ENCODE results near the gene ARPC5L.

Gene ARPC5L

DNA sequence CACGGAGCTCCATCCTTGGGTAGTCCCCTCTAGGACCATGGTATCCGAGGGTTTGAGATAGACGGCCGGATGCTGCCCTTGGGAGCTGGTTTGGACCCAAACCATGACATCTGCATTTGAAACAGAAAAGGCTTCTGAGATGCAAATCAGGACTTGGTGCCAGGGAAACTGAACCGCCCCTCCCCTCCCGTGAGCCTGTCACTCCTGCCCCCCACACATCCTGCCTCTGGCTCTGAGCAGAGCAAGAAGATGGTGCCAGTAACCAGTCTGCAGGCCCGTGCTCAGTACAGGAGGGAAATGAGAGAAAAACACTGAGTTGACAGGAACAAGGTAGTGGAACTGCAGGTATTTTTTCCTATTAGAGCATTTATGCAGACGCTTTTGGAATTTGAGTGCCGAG lies 18.6 kb downstream of the ARPC5L start:
- TF ChIP-seq SIN3A (IDR thresholded peaks at IDR 0.05; ENCODE audit: borderline replicate concordance, insufficient read depth, low read length) (no peak), POLR2AphosphoS5 (IDR thresholded peaks at IDR 0.05; ENCODE audit: low read depth, low read length) (no peak), TAF1 (IDR thresholded peaks at IDR 0.05; ENCODE audit: borderline replicate concordance, insufficient read depth, low read length) (no peak), FOXP2 (optimal IDR thresholded peaks at IDR 0.05; ENCODE audit: borderline replicate concordance, extremely low read depth, extremely low read length, insufficient read depth) (no peak)
- TF ChIP-seq, protein P1, sequence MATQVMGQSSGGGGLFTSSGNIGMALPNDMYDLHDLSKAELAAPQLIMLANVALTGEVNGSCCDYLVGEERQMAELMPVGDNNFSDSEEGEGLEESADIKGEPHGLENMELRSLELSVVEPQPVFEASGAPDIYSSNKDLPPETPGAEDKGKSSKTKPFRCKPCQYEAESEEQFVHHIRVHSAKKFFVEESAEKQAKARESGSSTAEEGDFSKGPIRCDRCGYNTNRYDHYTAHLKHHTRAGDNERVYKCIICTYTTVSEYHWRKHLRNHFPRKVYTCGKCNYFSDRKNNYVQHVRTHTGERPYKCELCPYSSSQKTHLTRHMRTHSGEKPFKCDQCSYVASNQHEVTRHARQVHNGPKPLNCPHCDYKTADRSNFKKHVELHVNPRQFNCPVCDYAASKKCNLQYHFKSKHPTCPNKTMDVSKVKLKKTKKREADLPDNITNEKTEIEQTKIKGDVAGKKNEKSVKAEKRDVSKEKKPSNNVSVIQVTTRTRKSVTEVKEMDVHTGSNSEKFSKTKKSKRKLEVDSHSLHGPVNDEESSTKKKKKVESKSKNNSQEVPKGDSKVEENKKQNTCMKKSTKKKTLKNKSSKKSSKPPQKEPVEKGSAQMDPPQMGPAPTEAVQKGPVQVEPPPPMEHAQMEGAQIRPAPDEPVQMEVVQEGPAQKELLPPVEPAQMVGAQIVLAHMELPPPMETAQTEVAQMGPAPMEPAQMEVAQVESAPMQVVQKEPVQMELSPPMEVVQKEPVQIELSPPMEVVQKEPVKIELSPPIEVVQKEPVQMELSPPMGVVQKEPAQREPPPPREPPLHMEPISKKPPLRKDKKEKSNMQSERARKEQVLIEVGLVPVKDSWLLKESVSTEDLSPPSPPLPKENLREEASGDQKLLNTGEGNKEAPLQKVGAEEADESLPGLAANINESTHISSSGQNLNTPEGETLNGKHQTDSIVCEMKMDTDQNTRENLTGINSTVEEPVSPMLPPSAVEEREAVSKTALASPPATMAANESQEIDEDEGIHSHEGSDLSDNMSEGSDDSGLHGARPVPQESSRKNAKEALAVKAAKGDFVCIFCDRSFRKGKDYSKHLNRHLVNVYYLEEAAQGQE (IDR thresholded peaks at IDR 0.05; ENCODE audit: insufficient read depth in 1 of 2, low read depth in 2 of 2, low read length in 2 of 2): no peak

DNA sequence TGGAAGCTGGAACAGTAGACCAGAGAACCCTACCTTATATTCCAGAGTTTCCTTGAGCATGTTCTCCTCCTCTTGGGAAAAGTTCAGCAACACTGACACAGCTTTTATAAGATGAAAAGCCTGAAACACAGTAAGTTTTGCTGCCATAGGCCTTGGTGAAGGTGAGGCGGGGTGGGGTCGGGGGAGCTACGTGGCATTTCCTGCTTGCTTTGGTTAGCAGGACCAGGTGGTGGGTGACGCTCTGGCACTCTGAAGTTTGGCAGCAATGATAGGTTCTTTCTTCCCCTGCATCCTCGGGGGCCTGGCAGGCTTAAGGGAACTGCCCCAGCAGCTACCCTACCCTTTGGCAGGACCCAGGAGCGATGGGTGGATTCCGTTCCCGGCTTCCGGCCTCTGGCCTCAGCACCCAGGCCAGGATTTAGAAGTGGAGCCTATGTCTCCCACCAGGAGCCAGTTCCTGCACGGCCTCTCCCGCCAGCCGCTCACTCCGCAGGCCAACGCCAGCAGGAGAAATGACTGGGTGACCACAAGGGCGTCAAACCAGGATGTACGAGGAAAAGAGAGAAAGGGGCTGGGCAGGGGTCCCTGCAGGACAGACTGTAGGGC lies 19.3 kb downstream of the ARPC5L start:
- TF ChIP-seq POLR2AphosphoS5 (IDR thresholded peaks at IDR 0.05; ENCODE audit: low read depth, low read length) (no peak), TAF1 (IDR thresholded peaks at IDR 0.05; ENCODE audit: borderline replicate concordance, insufficient read depth, low read length) (no peak), FOXP2 (optimal IDR thresholded peaks at IDR 0.05; ENCODE audit: borderline replicate concordance, extremely low read depth, extremely low read length, insufficient read depth) (no peak), SIN3A (IDR thresholded peaks at IDR 0.05; ENCODE audit: borderline replicate concordance, insufficient read depth, low read length) (no peak)
- TF ChIP-seq, protein P1 (IDR thresholded peaks at IDR 0.05; ENCODE audit: insufficient read depth in 1 of 2, low read depth in 2 of 2, low read length in 2 of 2): no peak

DNA sequence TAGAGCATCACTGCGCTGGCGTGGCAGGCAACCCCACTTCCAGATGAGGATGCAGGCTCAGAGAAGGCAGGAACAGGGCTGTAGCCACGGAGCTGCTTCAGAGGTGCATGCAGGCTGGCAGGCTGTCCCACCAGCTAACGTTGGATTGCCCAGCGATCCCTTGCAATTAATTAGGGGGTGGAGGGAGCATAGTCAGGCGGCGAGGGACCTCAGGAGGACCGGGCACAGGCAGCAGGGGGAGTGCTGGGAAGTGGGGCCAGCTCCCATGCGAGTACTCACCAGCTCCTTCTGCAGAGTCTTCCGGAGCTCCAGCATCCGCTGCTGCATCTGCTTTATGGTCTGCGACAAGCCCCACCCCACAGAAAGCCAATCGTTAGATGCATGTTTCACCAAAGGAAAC lies 20.3 kb downstream of the ARPC5L start:
- TF ChIP-seq, protein P1 (IDR thresholded peaks at IDR 0.05; ENCODE audit: insufficient read depth in 1 of 2, low read depth in 2 of 2, low read length in 2 of 2): no peak
- TF ChIP-seq TAF1 (IDR thresholded peaks at IDR 0.05; ENCODE audit: borderline replicate concordance, insufficient read depth, low read length) (no peak), FOXP2 (optimal IDR thresholded peaks at IDR 0.05; ENCODE audit: borderline replicate concordance, extremely low read depth, extremely low read length, insufficient read depth) (no peak), POLR2AphosphoS5 (IDR thresholded peaks at IDR 0.05; ENCODE audit: low read depth, low read length) (no peak), SIN3A (IDR thresholded peaks at IDR 0.05; ENCODE audit: borderline replicate concordance, insufficient read depth, low read length) (no peak)

DNA sequence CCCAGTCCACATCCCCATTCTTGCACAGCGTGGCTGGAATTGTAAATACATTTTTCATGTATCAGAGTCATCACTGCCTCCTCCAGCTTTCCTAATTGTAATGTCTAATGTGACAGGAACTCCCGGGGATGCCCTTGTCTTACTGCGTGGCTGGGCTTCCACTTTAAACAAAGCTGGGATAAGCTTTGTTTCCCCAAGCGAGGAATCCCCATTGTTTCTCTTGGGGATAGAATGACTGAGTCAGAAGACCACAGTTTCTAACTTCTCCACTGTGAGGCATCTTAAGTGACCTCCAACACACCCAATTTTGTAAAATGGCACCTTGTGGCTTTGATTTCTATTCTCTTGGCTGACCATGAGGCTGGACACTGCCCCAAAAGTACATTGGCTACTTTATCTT lies 22.4 kb downstream of the ARPC5L start:
- no peak for TF ChIP-seq SIN3A (IDR thresholded peaks at IDR 0.05; ENCODE audit: borderline replicate concordance, insufficient read depth, low read length)
- TF ChIP-seq, protein P1 (IDR thresholded peaks at IDR 0.05; ENCODE audit: insufficient read depth in 1 of 2, low read depth in 2 of 2, low read length in 2 of 2): no peak

DNA sequence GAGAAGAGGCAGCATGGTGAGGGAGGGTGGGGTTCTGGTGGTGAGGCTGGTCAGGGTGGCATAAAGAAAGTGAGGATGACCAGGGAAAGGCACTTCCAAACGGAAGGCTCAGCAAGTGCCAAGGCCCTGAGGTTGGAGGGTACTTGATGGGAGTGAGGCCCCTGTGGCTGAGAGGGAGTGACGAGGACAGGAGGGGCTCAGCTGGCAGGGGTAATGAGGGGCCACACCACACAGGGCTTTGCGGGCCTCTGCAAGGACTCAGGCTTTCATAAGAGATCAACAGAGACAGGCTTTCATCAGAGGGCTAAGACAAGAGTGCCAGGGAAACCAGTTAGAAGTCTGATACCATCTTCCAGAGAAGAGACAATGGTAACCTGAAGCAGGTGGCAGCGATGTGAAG lies 23.6 kb downstream of the ARPC5L start:
- TF ChIP-seq TAF1 (IDR thresholded peaks at IDR 0.05; ENCODE audit: borderline replicate concordance, insufficient read depth, low read length): no peak
- no peak for TF ChIP-seq FOXP2 (optimal IDR thresholded peaks at IDR 0.05; ENCODE audit: borderline replicate concordance, extremely low read depth, extremely low read length, insufficient read depth)
- no peak for TF ChIP-seq POLR2AphosphoS5 (IDR thresholded peaks at IDR 0.05; ENCODE audit: low read depth, low read length)
- no peak for TF ChIP-seq SIN3A (IDR thresholded peaks at IDR 0.05; ENCODE audit: borderline replicate concordance, insufficient read depth, low read length)
- TF ChIP-seq, protein P1 (IDR thresholded peaks at IDR 0.05; ENCODE audit: insufficient read depth in 1 of 2, low read depth in 2 of 2, low read length in 2 of 2): no peak
